CD14-positive monocyte (primary cell): ENCODE data around the gene CGNL1. TPM values are rescaled to one million over a fixed set of nuclear protein-coding genes. Genes with fewer than 3 reads are reported as not detected.

Experiments
- DNase-seq, 3 donors: peaks; one replicate each; pipeline ENCODE4 v3.0.0-alpha.2; 2011 to 2022
- H2AFZ ChIP-seq: 2 replicates; pipeline ENCODE4 v1.6.0; 2012; ENCODE audit warnings: mild to moderate bottlenecking, low read depth, low read length, inconsistent platforms; ENCODE audit not compliant: insufficient read depth, poor library complexity, severe bottlenecking
- H3K27ac ChIP-seq, 2 donors: 1 replicate in 1 of 2; 2 replicates in 1 of 2; pipeline ENCODE4 v1.5.1; 2012 to 2013; ENCODE audit warnings: low read length in 2 of 2, control low read depth in 1 of 2, inconsistent platforms in 1 of 2, low read depth in 1 of 2, mild to moderate bottlenecking in 1 of 2
- H3K27me3 ChIP-seq, 2 donors: one replicate each; pipeline versions ENCODE4 v1.6.0 to v1.6.1; 2011 to 2013; ENCODE audit warnings: low read length in 2 of 2; ENCODE audit not compliant: control insufficient read depth in 2 of 2, insufficient read depth in 2 of 2
- H3K36me3 ChIP-seq, 2 donors: replicated peaks in 1 of 2; 1 replicate in 1 of 2; 2 replicates in 1 of 2; pipeline versions ENCODE4 v1.5.1 to v1.6.1; 2012 to 2013; ENCODE audit warnings: low read length in 2 of 2, control low read depth in 1 of 2, inconsistent platforms in 1 of 2, mild to moderate bottlenecking in 1 of 2; ENCODE audit not compliant: insufficient read depth in 2 of 2, control insufficient read depth in 1 of 2
- H3K4me1 ChIP-seq, 2 donors: 1 replicate in 1 of 2; 2 replicates in 1 of 2; pipeline versions ENCODE4 v1.5.1 to v1.6.1; 2012 to 2013; ENCODE audit warnings: low read length in 2 of 2, control low read depth in 1 of 2, inconsistent platforms in 1 of 2, mild to moderate bottlenecking in 1 of 2, moderate library complexity in 1 of 2; ENCODE audit not compliant: insufficient read depth in 2 of 2, control insufficient read depth in 1 of 2
- H3K4me2 ChIP-seq: replicated peaks from 2 replicates; pipeline ENCODE3; 2012; ENCODE audit warnings: low read length, moderate library complexity, mild to moderate bottlenecking; ENCODE audit not compliant: poor library complexity, severe bottlenecking; ENCODE audit errors: extremely low read depth
- H3K4me3 ChIP-seq, 3 experiments: fragments of 200-600 bp in 1 of 3; sonication (generic) in 1 of 3; replicated peaks in 1 of 3; 1 replicate in 2 of 3; 2 replicates in 1 of 3; pipeline ENCODE4 v1.5.1; 2011 to 2013; ENCODE audit warnings: low read length in 3 of 3, mild to moderate bottlenecking in 3 of 3, control low read depth in 2 of 3, low read depth in 2 of 3, inconsistent platforms in 1 of 3, moderate library complexity in 1 of 3
- H3K79me2 ChIP-seq: 2 replicates; pipeline ENCODE4 v1.6.0; 2012; ENCODE audit warnings: mild to moderate bottlenecking, control low read depth, inconsistent platforms, low read length, moderate library complexity; ENCODE audit not compliant: insufficient read depth
- H3K9ac ChIP-seq: 2 replicates; pipeline ENCODE4 v1.6.0; 2017; ENCODE audit warnings: low read length, mild to moderate bottlenecking; ENCODE audit not compliant: insufficient read depth, poor library complexity, severe bottlenecking
- H3K9me3 ChIP-seq, 2 donors: replicated peaks in 1 of 2; 1 replicate in 1 of 2; 2 replicates in 1 of 2; pipeline versions ENCODE4 v1.5.1 to v1.6.1; 2012 to 2013; ENCODE audit warnings: low read length in 2 of 2, control low read depth in 1 of 2; ENCODE audit not compliant: control insufficient read depth in 1 of 2, insufficient read depth in 1 of 2
- H4K20me1 ChIP-seq: 2 replicates; pipeline ENCODE4 v1.6.0; 2012; ENCODE audit warnings: mild to moderate bottlenecking, low read length, control low read depth, moderate library complexity; ENCODE audit not compliant: insufficient read depth
- H3K27ac Mint-ChIP-seq, 7 donors: one replicate each; pipeline ENCODE4 v1.8.0; 2020; ENCODE audit warnings: mild to moderate bottlenecking in 7 of 7, mixed read lengths in 7 of 7, moderate library complexity in 6 of 7, inconsistent platforms in 2 of 7
- H3K27me3 Mint-ChIP-seq, 3 donors: one replicate each; pipeline ENCODE4 v1.8.0; 2021 to 2022; ENCODE audit warnings: low read depth in 3 of 3, mild to moderate bottlenecking in 3 of 3, mixed read lengths in 3 of 3, moderate library complexity in 3 of 3, inconsistent platforms in 1 of 3
- H3K36me3 Mint-ChIP-seq, 2 donors: one replicate each; pipeline ENCODE4 v1.8.0; 2020; ENCODE audit warnings: mixed read lengths in 2 of 2, inconsistent platforms in 1 of 2, mild to moderate bottlenecking in 1 of 2
- H3K4me1 Mint-ChIP-seq: one replicate; pipeline ENCODE4 v1.8.0; 2020; ENCODE audit warnings: mild to moderate bottlenecking, mixed read lengths
- H3K4me3 Mint-ChIP-seq, 2 donors: one replicate each; pipeline ENCODE4 v1.8.0; 2020; ENCODE audit warnings: mild to moderate bottlenecking in 2 of 2, mixed read lengths in 2 of 2, moderate library complexity in 1 of 2
- H3K9me3 Mint-ChIP-seq, 7 donors: one replicate each; pipeline ENCODE4 v1.8.0; 2020 to 2022; ENCODE audit warnings: mixed read lengths in 7 of 7, mild to moderate bottlenecking in 6 of 7, moderate library complexity in 6 of 7, inconsistent platforms in 2 of 7
- WGBS: methylation state at CpG from one replicate; pipeline ENCODE4 v1.1.5; 2013; ENCODE audit warnings: missing lambda C conversion rate; ENCODE audit not compliant: insufficient coverage; 5-methylcytosine and 5-hydroxymethylcytosine counted together
- intact Hi-C, 2 donors: fragments of 100-400 bp; cut with micrococcal nuclease; formaldehyde crosslinking; loops; one replicate each; pipeline versions ENCODE4 v1.15.0 to v1.15.1; 2023
- polyA plus RNA-seq, 3 donors: library from polyadenylated mRNA; depleted of rRNA in 1 of 3; unstranded in 2 of 3; stranded (reverse) in 1 of 3; fragments of 300-500 nt in 2 of 3; fragments of >200 nt in 1 of 3; fragmentation: Illumina TruSeq in 2 of 3; gene quantifications; 1 replicate in 2 of 3; 2 replicates in 1 of 3; pipeline ENCODE4 v1.2.3, GENCODE V29; 2012 to 2021
- TF ChIP-seq, protein P1 (sequence below): fragments of 200-600 bp; IDR thresholded peaks from one replicate; pipeline ENCODE4 v1.8.0; 2022; ENCODE audit warnings: antibody characterized with exemption, mild to moderate bottlenecking

The CGNL1 gene
- polyA plus RNA-seq, 3 donors: not detected

DNA sequence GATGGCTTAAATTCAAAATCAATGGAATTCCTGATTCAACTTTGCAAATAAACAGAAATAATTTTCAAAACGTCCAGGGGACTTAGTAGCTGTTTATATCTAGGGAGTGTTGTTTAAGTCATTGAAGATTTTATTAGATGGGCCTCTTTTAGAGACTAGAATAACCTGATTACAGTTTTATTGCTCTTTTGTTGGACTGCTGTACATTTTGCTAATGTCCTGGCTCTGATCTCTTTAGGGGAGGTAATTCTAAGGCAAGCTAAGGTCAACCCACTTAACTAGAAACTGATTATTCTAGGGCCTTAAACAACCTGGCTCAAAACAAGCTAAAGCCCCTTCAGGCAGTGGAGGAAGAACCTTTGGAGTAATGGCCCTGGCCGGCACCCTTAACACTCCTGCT is 153.4 kb downstream of the CGNL1 start:
- Mint-ChIP-seq H3K4me1 (no peaks in the 10 kb centered on the region), H3K27ac (no peak overlapping the region), H3K36me3 (no peaks in the 10 kb centered on the region), H3K27me3 (no peaks in the 10 kb centered on the region), H3K9me3 (no peaks in the 10 kb centered on the region), H3K4me3 (no peak overlapping the region)
- intact Hi-C loops: loop anchor here (5.0 to 10.0 kb wide), 2 partner anchors 187 to 1035 kb away; no protein-coding TSS in a partner anchor
- Histone ChIP-seq H3K4me2 (no peak overlapping the region), H3K79me2 (no peaks in the 10 kb centered on the region), H3K9ac (no peak overlapping the region), H3K36me3 (no peaks in the 10 kb centered on the region), H3K9me3 (no peaks in the 10 kb centered on the region), H3K4me3 (no peak overlapping the region), H4K20me1 (no peaks in the 10 kb centered on the region), H2AFZ (no peak overlapping the region), H3K27ac (no peak overlapping the region), H3K27me3 (no peaks in the 10 kb centered on the region), H3K4me1 (no peaks in the 10 kb centered on the region)
- TF ChIP-seq, protein P1, sequence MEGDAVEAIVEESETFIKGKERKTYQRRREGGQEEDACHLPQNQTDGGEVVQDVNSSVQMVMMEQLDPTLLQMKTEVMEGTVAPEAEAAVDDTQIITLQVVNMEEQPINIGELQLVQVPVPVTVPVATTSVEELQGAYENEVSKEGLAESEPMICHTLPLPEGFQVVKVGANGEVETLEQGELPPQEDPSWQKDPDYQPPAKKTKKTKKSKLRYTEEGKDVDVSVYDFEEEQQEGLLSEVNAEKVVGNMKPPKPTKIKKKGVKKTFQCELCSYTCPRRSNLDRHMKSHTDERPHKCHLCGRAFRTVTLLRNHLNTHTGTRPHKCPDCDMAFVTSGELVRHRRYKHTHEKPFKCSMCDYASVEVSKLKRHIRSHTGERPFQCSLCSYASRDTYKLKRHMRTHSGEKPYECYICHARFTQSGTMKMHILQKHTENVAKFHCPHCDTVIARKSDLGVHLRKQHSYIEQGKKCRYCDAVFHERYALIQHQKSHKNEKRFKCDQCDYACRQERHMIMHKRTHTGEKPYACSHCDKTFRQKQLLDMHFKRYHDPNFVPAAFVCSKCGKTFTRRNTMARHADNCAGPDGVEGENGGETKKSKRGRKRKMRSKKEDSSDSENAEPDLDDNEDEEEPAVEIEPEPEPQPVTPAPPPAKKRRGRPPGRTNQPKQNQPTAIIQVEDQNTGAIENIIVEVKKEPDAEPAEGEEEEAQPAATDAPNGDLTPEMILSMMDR: no peak
- DNase-seq: no peak
- 80% methylated on average over 2 of the region's 2 CpGs for WGBS

DNA sequence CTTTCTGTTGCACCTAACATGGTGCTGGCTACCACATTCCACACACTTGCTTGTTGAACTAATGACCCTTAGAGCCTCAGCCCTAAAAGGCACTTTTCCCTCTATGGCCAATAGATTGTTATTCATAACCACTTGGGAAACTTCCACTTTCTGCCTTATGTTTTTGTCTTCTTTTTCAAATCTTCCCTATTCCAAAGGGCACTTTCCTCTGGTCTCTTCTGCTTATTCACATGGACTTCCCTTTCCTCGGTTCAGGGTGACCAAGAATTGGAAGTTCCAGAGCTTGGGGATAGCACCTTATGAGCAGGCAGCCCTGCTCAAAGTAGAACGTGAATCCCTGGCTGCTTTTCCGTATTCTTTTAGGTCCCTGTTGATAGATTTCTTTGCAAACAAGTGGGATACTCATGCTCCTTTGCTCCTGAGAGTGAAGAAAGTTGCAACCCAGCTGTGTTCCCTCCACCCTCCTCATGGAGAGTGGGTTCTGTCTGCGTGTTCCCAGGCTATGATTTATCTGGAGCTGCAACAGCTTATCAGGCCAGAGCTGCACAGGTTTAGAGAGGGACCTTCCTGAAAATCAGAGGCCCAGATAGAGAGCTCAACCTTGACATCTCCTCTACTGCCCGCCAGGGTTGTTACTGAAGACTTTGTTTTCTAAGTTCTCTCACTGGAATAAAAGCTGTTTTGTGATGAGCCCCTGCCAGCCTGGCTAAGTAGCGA is 156.6 kb downstream of the CGNL1 start:
- Histone ChIP-seq H3K4me3 (no peak overlapping the region), H3K27me3 (no peaks in the 10 kb centered on the region), H3K9me3 (no peaks in the 10 kb centered on the region), H3K4me2 (no peak overlapping the region), H3K4me1 (no peaks in the 10 kb centered on the region), H2AFZ (no peak overlapping the region), H3K79me2 (no peaks in the 10 kb centered on the region), H3K36me3 (no peaks in the 10 kb centered on the region), H3K9ac (no peak overlapping the region), H4K20me1 (no peaks in the 10 kb centered on the region), H3K27ac (no peak overlapping the region)
- H3K27ac Mint-ChIP-seq: no peak overlapping the region
- no peaks in the 10 kb centered on the region for H3K4me1 Mint-ChIP-seq
- no peaks in the 10 kb centered on the region for H3K27me3 Mint-ChIP-seq
- no peaks in the 10 kb centered on the region for H3K36me3 Mint-ChIP-seq
- TF ChIP-seq, protein P1: no peak
- peaks cover 0 to 6% (median 0%) of the 10 kb centered on the region in 7 donors for H3K9me3 Mint-ChIP-seq
- no peak for DNase-seq
- H3K4me3 Mint-ChIP-seq: no peak overlapping the region
- intact Hi-C loops: no loop called here
- WGBS: 67% methylated on average over 2 of the region's 6 CpGs
